GM19023 (cell line): ENCODE results near the gene ISL2.

Experiments
- ATAC-seq: cut with Tn5 transposase; IDR thresholded peaks from one replicate; pipeline ENCODE4 v1.9.1; 2021; ENCODE audit warnings: mild to moderate bottlenecking, moderate library complexity; ENCODE audit not compliant: unreplicated experiment

ISL2 gene

GRCh38 chr15:76341366-76342057 lies 4.9 kb downstream of the ISL2 start:
- no peak for ATAC-seq

- no peak for ATAC-seq
Measured at GRCh38 chr15:76342058-76342381, 5.4 kb downstream of the ISL2 start.

GRCh38 chr15:76342382-76343201 lies 6.0 kb downstream of the ISL2 start:
- ATAC-seq = no peak

- ATAC-seq = no peak
Measured at GRCh38 chr15:76343313-76343996, 6.9 kb downstream of the ISL2 start.

GRCh38 chr15:76344893-76345582 lies 8.5 kb downstream of the ISL2 start:
- no peak for ATAC-seq

- no peak for ATAC-seq
Measured at GRCh38 chr15:76345583-76345879, 9.0 kb downstream of the ISL2 start.

- ATAC-seq = no peak
Measured at GRCh38 chr15:76345880-76346668, 9.5 kb downstream of the ISL2 start.

GRCh38 chr15:76346669-76347481 lies 10.3 kb downstream of the ISL2 start:
- no peak for ATAC-seq

- ATAC-seq = no peak
Measured at GRCh38 chr15:76347482-76348055, 11.0 kb downstream of the ISL2 start.

- ATAC-seq = no peak
Measured at GRCh38 chr15:76349301-76350070, 12.9 kb downstream of the ISL2 start.

GRCh38 chr15:76353023-76353577 lies 16.5 kb downstream of the ISL2 start:
- no peak for ATAC-seq

GRCh38 chr15:76353903-76354302 lies 17.3 kb downstream of the ISL2 start:
- ATAC-seq = no peak

- ATAC-seq = no peak
Measured at GRCh38 chr15:76354823-76355440, 18.4 kb downstream of the ISL2 start.

GRCh38 chr15:76358453-76358852 lies 21.9 kb downstream of the ISL2 start:
- ATAC-seq = no peak

- no peak for ATAC-seq
Measured at GRCh38 chr15:76359152-76359551, 22.6 kb downstream of the ISL2 start.

GRCh38 chr15:76360416-76360815 lies 23.8 kb downstream of the ISL2 start:
- ATAC-seq = no peak

GRCh38 chr15:76363251-76363650 lies 26.7 kb downstream of the ISL2 start:
- ATAC-seq = no peak

- ATAC-seq = no peak
Measured at GRCh38 chr15:76366714-76367113, 30.1 kb downstream of the ISL2 start.
